ENCODE results near the gene NUDT9.
"Not testable (repeated sequence)": the region's sequence is repeated elsewhere in the genome, so short reads cannot be mapped to it uniquely, and the experiment has no call there.

NUDT9 gene

GRCh38 chr4:87423317-87424098 lies 1.1 kb downstream of the NUDT9 start:
- Mint-ChIP-seq H3K4me1 (peaks cover 24% of the 10 kb centered on the region), H3K27me3 (no peaks in the 10 kb centered on the region), H3K27ac (peak overlapping the region; percentile 94), H3K4me3 (peak overlapping the region; percentile 99), H3K36me3 (no peaks in the 10 kb centered on the region), H3K9me3 (no peaks in the 10 kb centered on the region)
- ATAC-seq = no peak

GRCh38 chr4:87424099-87424543 lies 1.7 kb downstream of the NUDT9 start:
- H3K9me3 Mint-ChIP-seq, H3K27me3 Mint-ChIP-seq, H3K36me3 Mint-ChIP-seq, H3K27ac Mint-ChIP-seq, ATAC-seq: not testable (repeated sequence)
- H3K4me1 Mint-ChIP-seq = peaks cover 24% of the 10 kb centered on the region
- peak overlapping the region; percentile 66 for H3K4me3 Mint-ChIP-seq

GRCh38 chr4:87425711-87426110 lies 3.3 kb downstream of the NUDT9 start:
- no peak for ATAC-seq
- Mint-ChIP-seq H3K27me3 (no peaks in the 10 kb centered on the region), H3K36me3 (no peaks in the 10 kb centered on the region), H3K9me3 (no peaks in the 10 kb centered on the region), H3K4me1 (peaks cover 37% of the 10 kb centered on the region), H3K27ac (no peak overlapping the region), H3K4me3 (no peak overlapping the region)

GRCh38 chr4:87426865-87427517 lies 4.6 kb downstream of the NUDT9 start:
- no peaks in the 10 kb centered on the region for H3K36me3 Mint-ChIP-seq
- H3K9me3 Mint-ChIP-seq = no peaks in the 10 kb centered on the region
- peaks cover 37% of the 10 kb centered on the region for H3K4me1 Mint-ChIP-seq
- no peak for ATAC-seq
- no peaks in the 10 kb centered on the region for H3K27me3 Mint-ChIP-seq
- no peak overlapping the region for H3K27ac Mint-ChIP-seq
- H3K4me3 Mint-ChIP-seq = no peak overlapping the region

- H3K27ac Mint-ChIP-seq = no peak overlapping the region
- no peaks in the 10 kb centered on the region for H3K27me3 Mint-ChIP-seq
- peaks cover 2% of the 10 kb centered on the region for H3K36me3 Mint-ChIP-seq
- no peaks in the 10 kb centered on the region for H3K9me3 Mint-ChIP-seq
- H3K4me3 Mint-ChIP-seq = no peak overlapping the region
- peaks cover 39% of the 10 kb centered on the region for H3K4me1 Mint-ChIP-seq
- ATAC-seq = no peak
Measured at GRCh38 chr4:87427518-87427868, 5.1 kb downstream of the NUDT9 start.

GRCh38 chr4:87428979-87429378 lies 6.6 kb downstream of the NUDT9 start:
- no peak overlapping the region for H3K4me3 Mint-ChIP-seq
- H3K27ac Mint-ChIP-seq = no peak overlapping the region
- peaks cover 12% of the 10 kb centered on the region for H3K36me3 Mint-ChIP-seq
- ATAC-seq = no peak
- H3K9me3 Mint-ChIP-seq = no peaks in the 10 kb centered on the region
- H3K4me1 Mint-ChIP-seq = peaks cover 42% of the 10 kb centered on the region
- H3K27me3 Mint-ChIP-seq = no peaks in the 10 kb centered on the region

GRCh38 chr4:87430038-87430437 lies 7.7 kb downstream of the NUDT9 start:
- H3K9me3 Mint-ChIP-seq = no peaks in the 10 kb centered on the region

GRCh38 chr4:87433342-87433741 lies 11.0 kb downstream of the NUDT9 start:
- H3K9me3 Mint-ChIP-seq = no peaks in the 10 kb centered on the region
- peaks cover 34% of the 10 kb centered on the region for H3K4me1 Mint-ChIP-seq
- peaks cover 34% of the 10 kb centered on the region for H3K36me3 Mint-ChIP-seq
- no peak overlapping the region for H3K27ac Mint-ChIP-seq
- H3K27me3 Mint-ChIP-seq = no peaks in the 10 kb centered on the region
- no peak for ATAC-seq
- no peak overlapping the region for H3K4me3 Mint-ChIP-seq

More at GRCh38 chr4:87430038-87430437, 7.7 kb downstream of the NUDT9 start:
- ATAC-seq = no peak
- Mint-ChIP-seq H3K4me3 (no peak overlapping the region), H3K27ac (no peak overlapping the region), H3K4me1 (peaks cover 34% of the 10 kb centered on the region), H3K36me3 (peaks cover 15% of the 10 kb centered on the region), H3K27me3 (no peaks in the 10 kb centered on the region)

- Mint-ChIP-seq H3K27me3 (no peaks in the 10 kb centered on the region), H3K9me3 (no peaks in the 10 kb centered on the region), H3K36me3 (peaks cover 66% of the 10 kb centered on the region), H3K4me3 (no peak overlapping the region), H3K4me1 (no peaks in the 10 kb centered on the region), H3K27ac (no peak overlapping the region)
- ATAC-seq = no peak
Measured at GRCh38 chr4:87442889-87443288, 20.5 kb downstream of the NUDT9 start.

- Mint-ChIP-seq H3K27ac (no peak overlapping the region), H3K9me3 (no peaks in the 10 kb centered on the region), H3K36me3 (peaks cover 49% of the 10 kb centered on the region), H3K27me3 (no peaks in the 10 kb centered on the region), H3K4me1 (no peaks in the 10 kb centered on the region), H3K4me3 (no peak overlapping the region)
- no peak for ATAC-seq
Measured at GRCh38 chr4:87444741-87445140, 22.4 kb downstream of the NUDT9 start.

GRCh38 chr4:87445964-87446363 lies 23.6 kb downstream of the NUDT9 start:
- Mint-ChIP-seq H3K4me3 (no peak overlapping the region), H3K27me3 (no peaks in the 10 kb centered on the region), H3K27ac (no peak overlapping the region), H3K4me1 (no peaks in the 10 kb centered on the region), H3K36me3 (peaks cover 53% of the 10 kb centered on the region), H3K9me3 (no peaks in the 10 kb centered on the region)
- ATAC-seq = no peak

GRCh38 chr4:87446375-87446774 lies 24.0 kb downstream of the NUDT9 start:
- not testable (repeated sequence) for H3K4me1 Mint-ChIP-seq, H3K9me3 Mint-ChIP-seq, H3K4me3 Mint-ChIP-seq, H3K27ac Mint-ChIP-seq, ATAC-seq, H3K27me3 Mint-ChIP-seq
- peaks cover 55% of the 10 kb centered on the region for H3K36me3 Mint-ChIP-seq

GRCh38 chr4:87451537-87451936 lies 29.2 kb downstream of the NUDT9 start:
- H3K27me3 Mint-ChIP-seq = no peaks in the 10 kb centered on the region
- no peak overlapping the region for H3K4me3 Mint-ChIP-seq
- H3K4me1 Mint-ChIP-seq = no peaks in the 10 kb centered on the region
- no peak for ATAC-seq
- H3K27ac Mint-ChIP-seq = no peak overlapping the region
- H3K36me3 Mint-ChIP-seq = peaks cover 34% of the 10 kb centered on the region
- H3K9me3 Mint-ChIP-seq = no peaks in the 10 kb centered on the region

GRCh38 chr4:87458913-87459312 lies 36.5 kb downstream of the NUDT9 start:
- Mint-ChIP-seq H3K9me3 (peaks cover 5% of the 10 kb centered on the region), H3K27ac (no peak overlapping the region), H3K27me3 (no peaks in the 10 kb centered on the region), H3K36me3 (peaks cover 30% of the 10 kb centered on the region), H3K4me1 (no peaks in the 10 kb centered on the region), H3K4me3 (no peak overlapping the region)
- ATAC-seq = no peak

- no peak overlapping the region for H3K27ac Mint-ChIP-seq
- H3K9me3 Mint-ChIP-seq = peaks cover 5% of the 10 kb centered on the region
- peaks cover 24% of the 10 kb centered on the region for H3K36me3 Mint-ChIP-seq
- no peak for ATAC-seq
- no peaks in the 10 kb centered on the region for H3K27me3 Mint-ChIP-seq
- H3K4me3 Mint-ChIP-seq = no peak overlapping the region
- H3K4me1 Mint-ChIP-seq = no peaks in the 10 kb centered on the region
Measured at GRCh38 chr4:87461281-87461700, 38.9 kb downstream of the NUDT9 start.

- H3K9me3 Mint-ChIP-seq = peaks cover 5% of the 10 kb centered on the region
- H3K27me3 Mint-ChIP-seq = no peaks in the 10 kb centered on the region
- ATAC-seq = no peak
- H3K4me3 Mint-ChIP-seq = no peak overlapping the region
- no peak overlapping the region for H3K27ac Mint-ChIP-seq
- peaks cover 24% of the 10 kb centered on the region for H3K36me3 Mint-ChIP-seq
- no peaks in the 10 kb centered on the region for H3K4me1 Mint-ChIP-seq
Measured at GRCh38 chr4:87462102-87462501, 39.7 kb downstream of the NUDT9 start.
